ENCODE measurements around the gene TMEM40. TPM values are rescaled to one million over a fixed set of nuclear protein-coding genes. Genes with fewer than 3 reads are reported as not detected.

The TMEM40 gene
- total RNA-seq: not detected

DNA sequence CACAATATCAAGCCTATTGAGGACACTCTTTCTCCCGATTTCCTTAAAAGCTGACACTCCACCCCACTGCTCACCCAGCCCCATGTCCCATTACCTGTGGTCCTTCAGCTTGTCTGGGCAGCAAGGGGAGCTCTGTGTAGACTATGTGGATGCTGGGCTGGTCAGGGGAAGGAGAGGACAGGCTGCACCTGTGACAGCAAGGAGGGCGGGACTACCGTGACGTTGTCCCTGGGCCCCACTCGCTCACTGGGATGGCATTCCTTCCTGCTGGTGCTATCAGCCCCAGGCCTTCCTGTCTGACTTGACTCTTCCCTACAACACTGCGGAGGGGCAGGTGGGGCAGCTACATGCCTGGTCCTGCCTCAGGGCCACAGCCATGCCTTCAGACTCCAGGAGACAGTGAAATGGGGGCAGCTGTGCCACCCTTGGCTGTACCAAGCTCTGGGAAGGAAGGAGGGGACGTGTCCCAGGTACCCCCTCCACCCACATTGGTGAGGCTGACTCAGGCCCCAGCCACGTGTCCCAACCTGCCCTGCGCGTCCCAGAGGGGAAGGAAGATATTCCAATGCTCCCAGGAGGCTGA, at the start of gene TMEM40:
Gene TMEM40 (minus strand): TSS at position 163 of the 583 bp plus-strand sequence. CDS start 9,427 bp downstream, outside the sequence.
- Mint-ChIP-seq H3K27me3 (ENCODE audit: low read depth) (peaks cover 5% of the 10 kb centered on the region), H3K9me3 (no peaks in the 10 kb centered on the region), H3K27ac (no peak within 1 kb of the TSS), H3K36me3 (ENCODE audit: low read depth) (no peaks in the 10 kb centered on the region), H3K4me1 (ENCODE audit: low read depth) (no peaks in the 10 kb centered on the region), H3K4me3 (no peak within 1 kb of the TSS)
- CTCF ChIA-PET: no interaction called here
- intact Hi-C loops (cut with micrococcal nuclease): no loop called here
- no peak for DNase-seq

GRCh38 chr3:12808587-12808986, 49.5 kb upstream of the TMEM40 start:
- Mint-ChIP-seq H3K4me1 (ENCODE audit: low read depth) (peaks cover 4% of the 10 kb centered on the region), H3K4me3 (peak overlapping the region; percentile 8), H3K27me3 (ENCODE audit: low read depth) (no peaks in the 10 kb centered on the region), H3K9me3 (no peaks in the 10 kb centered on the region), H3K27ac (no peak overlapping the region), H3K36me3 (ENCODE audit: low read depth) (peaks cover 4% of the 10 kb centered on the region)
- no peak for DNase-seq
- CTCF ChIA-PET: interaction anchor here (0.7 to 4.1 kb wide), 7 partner anchors 10 to 83 kb away, joined by 3 to 30 read pairs (median 5); partner anchors contain the start of genes CAND2 and RPL32
- intact Hi-C loops (cut with micrococcal nuclease): no loop called here

DNA sequence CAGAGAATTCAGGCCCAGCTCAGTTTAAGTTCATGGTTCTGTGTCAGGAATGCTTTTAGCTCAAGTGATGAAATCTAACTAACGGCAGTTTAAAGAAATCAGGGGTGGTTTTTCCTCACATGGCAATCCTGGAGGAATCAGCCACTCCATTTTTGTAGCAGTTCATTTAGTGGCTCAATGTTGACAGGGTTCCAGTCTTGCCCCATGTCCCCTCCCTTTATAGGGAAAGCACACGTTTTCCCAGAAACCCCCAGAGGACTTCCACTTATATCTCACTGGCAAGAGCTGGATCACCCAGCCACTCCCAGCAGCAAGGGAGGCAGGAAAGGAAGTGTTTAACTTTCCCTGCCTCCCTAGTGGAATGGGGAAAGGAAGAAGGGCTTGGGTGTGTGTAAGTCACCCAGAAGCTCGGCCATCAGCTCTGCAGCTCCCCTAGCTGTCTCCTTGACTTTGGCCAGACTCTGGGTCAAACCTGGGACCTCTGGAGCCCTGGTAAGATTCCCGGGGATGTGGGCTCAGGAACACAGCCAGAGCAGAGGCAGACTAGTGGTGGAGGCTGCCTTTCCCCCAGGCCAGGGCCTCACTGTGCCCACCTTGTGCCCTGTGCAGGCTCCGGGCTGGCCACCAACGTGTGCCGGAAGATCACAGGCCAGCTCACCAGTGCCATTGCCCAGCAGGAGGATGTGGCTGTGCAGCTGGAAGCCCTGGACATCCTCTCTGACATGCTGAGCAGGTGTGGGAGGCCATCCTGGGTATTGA, 48.7 kb upstream of the TMEM40 start:
- H3K4me3 Mint-ChIP-seq: no peak overlapping the region
- H3K36me3 Mint-ChIP-seq (ENCODE audit: low read depth): peaks cover 4% of the 10 kb centered on the region
- no peaks in the 10 kb centered on the region for H3K9me3 Mint-ChIP-seq

GRCh38 chr3:12807066-12807465, 48.0 kb upstream of the TMEM40 start:
- H3K4me1 Mint-ChIP-seq (ENCODE audit: low read depth): peaks cover 4% of the 10 kb centered on the region
- no peak for DNase-seq
- CTCF ChIA-PET: interaction anchor here (0.7 to 1.7 kb wide), 2 partner anchors 25 to 85 kb away, joined by 3 to 6 read pairs; no protein-coding TSS in a partner anchor
- intact Hi-C loops (cut with micrococcal nuclease): no loop called here
- H3K27me3 Mint-ChIP-seq (ENCODE audit: low read depth): no peaks in the 10 kb centered on the region
- H3K9me3 Mint-ChIP-seq: no peaks in the 10 kb centered on the region
- peaks cover 4% of the 10 kb centered on the region for H3K36me3 Mint-ChIP-seq (ENCODE audit: low read depth)
- H3K27ac Mint-ChIP-seq: no peak overlapping the region
- no peak overlapping the region for H3K4me3 Mint-ChIP-seq

More for the DNA sequence above, 48.7 kb upstream of the TMEM40 start:
- peaks cover 4% of the 10 kb centered on the region for H3K4me1 Mint-ChIP-seq (ENCODE audit: low read depth)
- H3K27ac Mint-ChIP-seq: no peak overlapping the region
- intact Hi-C loops (cut with micrococcal nuclease): no loop called here
- no peaks in the 10 kb centered on the region for H3K27me3 Mint-ChIP-seq (ENCODE audit: low read depth)
- no peak for DNase-seq
- CTCF ChIA-PET: interaction anchor here (0.7 to 4.1 kb wide), 5 partner anchors 9 to 84 kb away, joined by 3 to 30 read pairs (median 6); partner anchors contain the start of gene RPL32

DNA sequence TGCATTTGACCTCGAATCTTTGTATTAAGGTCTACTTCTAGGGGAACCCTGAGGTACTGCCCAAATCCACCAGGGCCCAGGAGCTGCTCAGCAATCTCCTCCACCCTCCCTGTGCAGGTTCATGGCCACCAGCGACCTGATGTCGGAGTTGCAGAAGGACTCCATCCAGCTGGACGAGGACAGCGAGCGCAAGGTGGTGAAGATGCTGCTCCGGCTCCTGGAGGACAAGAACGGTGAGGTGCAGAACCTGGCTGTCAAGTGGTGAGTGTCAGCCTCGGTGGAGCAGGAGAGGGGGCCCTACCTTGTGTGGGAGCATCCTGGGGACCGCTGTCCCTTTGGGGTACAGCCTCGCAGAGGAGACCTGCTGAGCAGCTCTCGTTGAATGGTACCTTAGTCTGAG, 44.3 kb upstream of the TMEM40 start:
- Mint-ChIP-seq H3K4me1 (ENCODE audit: low read depth) (no peaks in the 10 kb centered on the region), H3K9me3 (no peaks in the 10 kb centered on the region), H3K27ac (no peak overlapping the region), H3K36me3 (ENCODE audit: low read depth) (peaks cover 4% of the 10 kb centered on the region), H3K4me3 (no peak overlapping the region), H3K27me3 (ENCODE audit: low read depth) (no peaks in the 10 kb centered on the region)
- CTCF ChIA-PET: no interaction called here
- no peak for DNase-seq
- intact Hi-C loops (cut with micrococcal nuclease): no loop called here

GRCh38 chr3:12799525-12800440, 40.7 kb upstream of the TMEM40 start:
- Mint-ChIP-seq H3K9me3 (no peaks in the 10 kb centered on the region), H3K4me3 (no peak overlapping the region), H3K36me3 (ENCODE audit: low read depth) (peaks cover 4% of the 10 kb centered on the region), H3K27ac (no peak overlapping the region), H3K4me1 (ENCODE audit: low read depth) (peaks cover 9% of the 10 kb centered on the region), H3K27me3 (ENCODE audit: low read depth) (no peaks in the 10 kb centered on the region)
- CTCF ChIA-PET: interaction anchor here (0.6 to 2.1 kb wide), 2 partner anchors 10 to 92 kb away, joined by 3 to 10 read pairs; no protein-coding TSS in a partner anchor
- intact Hi-C loops (cut with micrococcal nuclease): no loop called here
- no peak for DNase-seq

DNA sequence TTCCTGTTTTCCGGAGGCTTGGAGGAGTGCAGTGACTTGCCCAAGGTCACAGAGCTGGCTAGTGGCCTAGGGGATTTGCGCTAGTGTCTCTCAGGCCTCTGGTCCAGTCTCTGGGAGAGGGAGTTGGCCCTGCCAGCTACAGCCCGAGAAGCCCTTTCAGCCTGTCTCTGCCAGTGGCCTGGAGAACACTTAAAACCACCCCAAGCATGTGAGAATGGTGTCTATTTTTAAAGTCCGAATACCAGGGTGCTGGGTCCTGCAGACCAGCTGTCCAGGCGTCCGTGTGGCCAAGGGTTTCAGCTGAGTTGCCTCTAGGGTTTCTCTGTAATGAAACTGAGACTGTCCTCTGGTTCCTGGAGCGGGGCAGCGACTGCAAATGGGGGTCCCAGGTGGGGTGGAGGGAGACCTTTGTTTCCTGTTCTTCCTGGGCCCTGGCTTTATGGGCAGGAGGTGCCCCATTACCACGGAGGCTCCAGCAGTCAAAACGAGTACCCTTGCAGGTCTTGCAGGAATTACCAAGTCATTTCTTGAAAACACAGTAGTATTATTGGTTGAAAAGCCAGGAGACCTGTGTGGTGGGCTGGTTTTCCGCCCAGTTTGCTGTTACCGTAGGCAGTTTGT, 39.6 kb upstream of the TMEM40 start:
- Mint-ChIP-seq H3K9me3 (no peaks in the 10 kb centered on the region), H3K4me3 (no peak overlapping the region), H3K36me3 (ENCODE audit: low read depth) (no peaks in the 10 kb centered on the region), H3K27me3 (ENCODE audit: low read depth) (no peaks in the 10 kb centered on the region), H3K27ac (no peak overlapping the region), H3K4me1 (ENCODE audit: low read depth) (peaks cover 9% of the 10 kb centered on the region)
- no peak for DNase-seq
- intact Hi-C loops (cut with micrococcal nuclease): no loop called here
- CTCF ChIA-PET: interaction anchor here (1.2 to 2.1 kb wide), 2 partner anchors 10 to 11 kb away, joined by 3 to 10 read pairs; no protein-coding TSS in a partner anchor

- Mint-ChIP-seq H3K27ac (no peak overlapping the region), H3K4me3 (no peak overlapping the region), H3K27me3 (ENCODE audit: low read depth) (no peaks in the 10 kb centered on the region), H3K9me3 (no peaks in the 10 kb centered on the region), H3K36me3 (ENCODE audit: low read depth) (no peaks in the 10 kb centered on the region), H3K4me1 (ENCODE audit: low read depth) (peaks cover 9% of the 10 kb centered on the region)
- intact Hi-C loops (cut with micrococcal nuclease): no loop called here
- no peak for DNase-seq
- CTCF ChIA-PET: interaction anchor here (0.6 to 2.1 kb wide), 4 partner anchors 10 to 51 kb away, joined by 3 to 10 read pairs (median 4); no protein-coding TSS in a partner anchor
These were observed 39.0 kb upstream of the TMEM40 start for GRCh38 chr3:12797892-12798558.

- Mint-ChIP-seq H3K27ac (no peak overlapping the region), H3K4me3 (peak overlapping the region; percentile 71), H3K4me1 (ENCODE audit: low read depth) (peaks cover 9% of the 10 kb centered on the region)
These were observed 38.2 kb upstream of the TMEM40 start for GRCh38 chr3:12797124-12797891.

DNA sequence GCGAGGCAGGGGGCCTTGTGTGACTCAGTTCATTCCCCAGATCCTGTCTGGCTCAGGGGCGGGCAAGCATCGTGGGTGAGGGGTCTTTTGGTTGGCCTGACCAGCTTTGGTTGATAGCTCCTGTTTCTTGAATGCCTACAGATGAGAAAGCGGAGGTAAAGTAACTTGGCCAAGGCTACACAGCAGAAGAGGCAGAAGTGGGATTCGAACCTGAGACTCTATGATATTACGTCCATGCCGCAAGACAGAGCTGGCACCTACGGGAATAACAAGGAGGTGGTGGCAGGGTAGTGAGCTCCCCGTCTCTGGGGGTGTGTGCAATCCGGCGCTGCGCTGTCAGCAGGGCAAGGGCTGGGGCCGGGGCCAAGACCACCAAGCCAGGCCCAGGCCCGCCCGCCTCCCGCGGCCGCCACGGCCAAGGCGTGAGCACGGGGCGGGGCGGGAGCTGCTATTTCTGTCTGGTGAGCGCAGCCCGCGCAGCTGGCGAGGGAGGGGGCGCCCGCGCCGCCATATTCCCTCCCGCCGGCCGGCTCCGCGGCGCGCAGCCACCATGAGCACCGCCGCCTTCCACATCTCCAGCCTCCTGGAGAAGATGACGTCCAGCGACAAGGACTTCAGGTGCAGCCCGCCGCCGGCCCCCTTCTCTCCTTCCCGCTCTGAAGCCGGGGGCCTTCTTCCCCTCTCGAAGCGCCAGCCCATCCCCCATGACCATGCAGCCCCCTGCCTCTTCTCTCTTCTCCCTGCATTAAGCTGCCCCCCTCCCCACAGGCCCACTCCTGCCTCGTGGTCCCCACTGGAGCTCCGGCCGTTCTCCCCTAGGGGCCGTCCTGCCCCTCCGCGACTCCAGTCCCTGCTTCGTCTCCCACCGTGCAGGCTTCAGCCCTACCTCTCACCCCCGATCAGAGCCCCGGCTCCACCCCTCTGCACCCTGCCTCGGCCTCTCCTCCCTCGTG, 37.4 kb upstream of the TMEM40 start, which contains the start of gene CAND2:
Gene CAND2 (plus strand): TSS at position 510 of the 953 bp plus-strand sequence. CDS start 41 bp downstream, at position 551.
- peak; percentile 45 for DNase-seq
- Mint-ChIP-seq H3K27me3 (ENCODE audit: low read depth) (no peaks in the 10 kb centered on the region), H3K4me1 (ENCODE audit: low read depth) (peaks cover 9% of the 10 kb centered on the region), H3K9me3 (no peaks in the 10 kb centered on the region), H3K27ac (no peak within 1 kb of the TSS), H3K36me3 (ENCODE audit: low read depth) (no peaks in the 10 kb centered on the region), H3K4me3 (peak within 1 kb of the TSS; percentile 71)
- intact Hi-C loops (cut with micrococcal nuclease): no loop called here
- CTCF ChIA-PET: interaction anchor here (0.7 to 1.8 kb wide), 5 partner anchors 9 to 344 kb away, joined by 3 to 9 read pairs (median 3); no protein-coding TSS in a partner anchor

More at GRCh38 chr3:12797124-12797891, 38.2 kb upstream of the TMEM40 start:
- intact Hi-C loops (cut with micrococcal nuclease): no loop called here
- CTCF ChIA-PET: interaction anchor here (0.6 to 2.1 kb wide), 4 partner anchors 12 to 51 kb away, joined by 3 to 10 read pairs (median 8); no protein-coding TSS in a partner anchor
- Mint-ChIP-seq H3K36me3 (ENCODE audit: low read depth) (no peaks in the 10 kb centered on the region), H3K27me3 (ENCODE audit: low read depth) (no peaks in the 10 kb centered on the region), H3K9me3 (no peaks in the 10 kb centered on the region)
- no peak for DNase-seq
